Testis (tissue), 3 donors: ENCODE results near the gene PRM1. TPM values are rescaled to one million over a fixed set of nuclear protein-coding genes. Genes with fewer than 3 reads are reported as not detected.

Source experiments
- DNase-seq: peaks from one replicate; pipeline ENCODE4 v3.0.0-alpha.2; 2019
- H3K27ac ChIP-seq, 2 donors: fragments of 200-600 bp; sonication (generic); one replicate each; pipeline ENCODE4 v1.5.1; 2019
- H3K27me3 ChIP-seq: fragments of 200-600 bp; sonication (generic); one replicate; pipeline ENCODE4 v1.5.1; 2019
- H3K36me3 ChIP-seq: fragments of 200-600 bp; sonication (generic); one replicate; pipeline ENCODE4 v1.5.1; 2017; ENCODE audit warnings: low read depth; ENCODE audit errors: missing control alignments
- H3K4me1 ChIP-seq: fragments of 200-600 bp; sonication (generic); one replicate; pipeline ENCODE4 v1.5.1; 2019
- H3K4me3 ChIP-seq, 2 donors: fragments of 200-600 bp; sonication (generic); one replicate each; pipeline ENCODE4 v1.5.1; 2017 to 2019
- H3K9me3 ChIP-seq: fragments of 200-600 bp; sonication (generic); one replicate; pipeline ENCODE4 v1.5.1; 2017
- POLR2A ChIP-seq: fragments of 450-650 bp; IDR thresholded peaks from one replicate; pipeline ENCODE4 v1.6.1; 2017; ENCODE audit warnings: antibody characterized with exemption, mild to moderate bottlenecking, moderate library complexity
- WGBS, 2 donors: methylation state at CpG; one replicate each; pipeline ENCODE4 v1.1.5; 2018; 5-methylcytosine and 5-hydroxymethylcytosine counted together
- intact Hi-C: fragments of 100-400 bp; cut with DNase I; formaldehyde crosslinking; loops from one replicate; pipeline ENCODE4 v1.15.1; 2023; ENCODE audit warnings: low total_unique reads
- polyA plus RNA-seq: library from polyadenylated mRNA; stranded (reverse); fragments of 350-450 nt; fragmentation: Illumina TruSeq; extraction: RNeasy Lipid Tissue Mini Kit (QIAGEN cat#74804); gene quantifications from one replicate; pipeline ENCODE4 v1.2.3, GENCODE V29; 2014; ENCODE audit warnings: low read depth, low replicate concordance; ENCODE audit not compliant: insufficient read depth
- total RNA-seq, 2 donors: library from RNA; depleted of rRNA; stranded (reverse); fragments of >200 nt; gene quantifications; one replicate each; pipeline ENCODE4 v1.2.3, GENCODE V29; 2016
- TF ChIP-seq, protein P1 (sequence below), 3 experiments: fragments of 450-650 bp in 2 of 3; fragments of 200-600 bp in 1 of 3; sonication (generic) in 1 of 3; IDR thresholded peaks; one replicate each; pipeline ENCODE4 v1.5.1; 2016 to 2019; ENCODE audit warnings: antibody characterized with exemption in 3 of 3, mild to moderate bottlenecking in 2 of 3, moderate library complexity in 1 of 3

PRM1 gene
- total and polyA plus RNA-seq, 3 donors from 2014 or later: 7,819 to 32,936 (median 15,171) TPM

DNA sequence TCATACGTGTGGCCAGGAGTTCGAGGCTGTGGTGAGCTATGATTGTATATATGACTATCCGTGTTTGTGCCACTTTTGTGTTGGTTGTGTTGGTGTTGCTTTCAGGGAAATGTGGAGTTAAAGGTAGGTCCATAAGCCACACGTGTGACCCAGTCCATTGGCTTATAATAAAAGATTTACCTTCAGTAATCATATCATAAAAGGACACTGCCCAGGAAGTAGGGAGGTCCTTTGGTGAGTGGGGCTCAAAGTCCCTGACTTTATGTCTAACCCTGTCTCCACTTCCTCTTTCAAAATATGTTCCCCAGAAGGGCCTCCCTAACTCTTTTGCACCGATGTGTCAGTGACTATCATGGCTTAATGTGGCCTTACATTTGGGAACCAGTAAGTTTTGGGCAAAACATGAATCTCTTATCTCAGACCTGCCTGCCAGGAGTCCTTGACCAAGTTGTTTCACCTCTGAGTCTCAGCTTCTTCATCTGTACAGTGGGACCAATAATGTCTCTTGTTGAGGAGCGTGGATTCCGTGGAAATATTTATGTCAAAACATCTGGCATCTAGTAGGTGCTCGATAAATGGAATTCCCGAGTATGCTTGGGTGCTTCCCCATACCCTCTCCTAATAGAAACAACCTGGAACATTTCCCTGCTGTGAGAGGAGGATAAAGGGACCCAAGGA is 16.8 kb downstream of the PRM1 start:
- intact Hi-C loops: no loop called here
- Histone ChIP-seq H3K9me3 (no peaks in the 10 kb centered on the region), H3K4me3 (no peak overlapping the region), H3K4me1 (peaks cover 2% of the 10 kb centered on the region), H3K27me3 (no peaks in the 10 kb centered on the region), H3K27ac (no peak overlapping the region), H3K36me3 (no peaks in the 10 kb centered on the region)
- TF ChIP-seq POLR2A: no peak
- TF ChIP-seq, protein P1, sequence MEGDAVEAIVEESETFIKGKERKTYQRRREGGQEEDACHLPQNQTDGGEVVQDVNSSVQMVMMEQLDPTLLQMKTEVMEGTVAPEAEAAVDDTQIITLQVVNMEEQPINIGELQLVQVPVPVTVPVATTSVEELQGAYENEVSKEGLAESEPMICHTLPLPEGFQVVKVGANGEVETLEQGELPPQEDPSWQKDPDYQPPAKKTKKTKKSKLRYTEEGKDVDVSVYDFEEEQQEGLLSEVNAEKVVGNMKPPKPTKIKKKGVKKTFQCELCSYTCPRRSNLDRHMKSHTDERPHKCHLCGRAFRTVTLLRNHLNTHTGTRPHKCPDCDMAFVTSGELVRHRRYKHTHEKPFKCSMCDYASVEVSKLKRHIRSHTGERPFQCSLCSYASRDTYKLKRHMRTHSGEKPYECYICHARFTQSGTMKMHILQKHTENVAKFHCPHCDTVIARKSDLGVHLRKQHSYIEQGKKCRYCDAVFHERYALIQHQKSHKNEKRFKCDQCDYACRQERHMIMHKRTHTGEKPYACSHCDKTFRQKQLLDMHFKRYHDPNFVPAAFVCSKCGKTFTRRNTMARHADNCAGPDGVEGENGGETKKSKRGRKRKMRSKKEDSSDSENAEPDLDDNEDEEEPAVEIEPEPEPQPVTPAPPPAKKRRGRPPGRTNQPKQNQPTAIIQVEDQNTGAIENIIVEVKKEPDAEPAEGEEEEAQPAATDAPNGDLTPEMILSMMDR (IDR thresholded peaks at IDR 0.05): no peak
- WGBS, 2 donors: 76 to 87% methylated on average over 9 of the region's 9 CpGs
- no peak for DNase-seq

DNA sequence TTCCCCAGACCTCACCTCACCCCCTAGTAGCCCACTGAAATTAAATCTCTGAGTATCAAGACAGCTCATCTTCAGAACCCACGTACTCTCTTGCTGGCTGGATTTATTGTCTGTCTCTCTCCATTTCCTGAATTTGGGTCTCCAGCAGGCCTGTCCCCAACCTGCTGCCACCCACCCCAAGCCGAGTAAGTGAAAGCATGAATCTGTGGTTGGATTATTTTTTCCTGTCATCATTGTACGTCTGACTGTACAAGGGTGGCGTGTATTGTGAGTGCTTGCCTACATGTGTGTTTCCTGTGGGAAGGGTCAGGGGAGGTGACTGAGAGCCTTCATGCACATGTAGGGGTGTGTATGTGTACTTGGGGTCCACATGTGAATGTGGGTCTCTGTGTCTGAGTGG is 17.4 kb downstream of the PRM1 start:
- peaks cover 8% of the 10 kb centered on the region for H3K4me1 ChIP-seq
- no peak overlapping the region for H3K4me3 ChIP-seq
- TF ChIP-seq POLR2A: no peak
- TF ChIP-seq, protein P1 (IDR thresholded peaks at IDR 0.05): no peak
- no peaks in the 10 kb centered on the region for H3K27me3 ChIP-seq
- no peaks in the 10 kb centered on the region for H3K36me3 ChIP-seq
- 77 to 80% methylated on average over 4 of the region's 4 CpGs for WGBS, 2 donors
- H3K27ac ChIP-seq: no peak overlapping the region
- no peaks in the 10 kb centered on the region for H3K9me3 ChIP-seq
- intact Hi-C loops: no loop called here
- no peak for DNase-seq

DNA sequence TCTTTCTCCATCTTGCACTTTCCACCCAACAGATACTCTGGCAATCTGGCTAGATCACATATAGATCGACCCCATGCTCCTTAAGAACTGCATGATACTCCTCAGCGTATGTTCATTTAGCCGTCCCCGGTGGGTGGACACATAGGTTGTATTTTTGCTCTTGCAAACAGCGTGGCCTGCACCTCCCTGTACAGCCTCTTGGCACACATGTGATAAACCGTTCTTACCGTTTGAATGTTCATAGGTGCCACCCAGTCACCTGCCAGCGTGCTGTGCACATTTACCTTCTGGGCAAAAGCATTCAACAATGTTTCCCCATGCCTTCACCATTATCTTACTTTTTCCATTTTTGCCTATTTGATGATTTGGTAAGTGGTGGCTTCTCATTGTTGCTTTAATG is 18.2 kb downstream of the PRM1 start:
- no peaks in the 10 kb centered on the region for H3K9me3 ChIP-seq
- DNase-seq: no peak
- TF ChIP-seq, protein P1 (IDR thresholded peaks at IDR 0.05): no peak
- TF ChIP-seq POLR2A: no peak
- H3K36me3 ChIP-seq: no peaks in the 10 kb centered on the region
- 89% methylated on average over 8 of the region's 8 CpGs for WGBS, 2 donors
- intact Hi-C loops: no loop called here
- no peak overlapping the region for H3K4me3 ChIP-seq
- no peak overlapping the region for H3K27ac ChIP-seq
- H3K27me3 ChIP-seq: no peaks in the 10 kb centered on the region
- H3K4me1 ChIP-seq: peaks cover 9% of the 10 kb centered on the region

DNA sequence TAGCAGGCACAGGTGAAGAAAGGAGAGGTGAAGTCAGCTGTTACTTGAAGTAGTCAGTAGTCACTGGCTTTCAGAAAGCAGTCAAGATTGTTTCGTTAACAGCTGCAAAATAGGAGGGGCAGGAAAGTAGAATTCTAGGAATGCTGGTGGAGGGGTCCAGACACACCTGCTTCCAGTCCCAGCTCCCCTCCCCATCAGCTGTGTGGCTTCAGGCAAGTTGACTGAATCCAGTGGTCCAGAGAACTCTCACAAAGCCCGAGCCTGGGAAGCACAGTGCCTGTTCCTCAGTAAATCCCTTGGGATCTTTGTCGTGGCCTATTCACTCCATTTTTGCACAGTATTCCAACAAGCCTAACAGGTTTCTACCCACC is 20.5 kb downstream of the PRM1 start:
- intact Hi-C loops: no loop called here

More for the DNA sequence above, 20.5 kb downstream of the PRM1 start:
- 64 to 71% methylated on average over 3 of the region's 3 CpGs for WGBS, 2 donors
- no peak for DNase-seq
- no peaks in the 10 kb centered on the region for H3K9me3 ChIP-seq
- H3K36me3 ChIP-seq: no peaks in the 10 kb centered on the region
- no peak overlapping the region for H3K4me3 ChIP-seq
- no peaks in the 10 kb centered on the region for H3K27me3 ChIP-seq
- H3K4me1 ChIP-seq: peaks cover 16% of the 10 kb centered on the region
- H3K27ac ChIP-seq: peak overlapping the region in 1 of 2 donors; percentile 39
- TF ChIP-seq, protein P1 (IDR thresholded peaks at IDR 0.05): no peak
- TF ChIP-seq POLR2A: no peak
